DMS53 treated with DMSO at 0.1 percent for 48 hours (cell line): ENCODE results near the gene CT47C1.

ENCODE experiments used
- DNase-seq: peaks from one replicate; lab custom pipeline; 2025; ENCODE audit not compliant: unreplicated experiment; lab: John Stamatoyannopoulos, UW

CT47C1 gene

GRCh38 chrX:119073200-119073905 lies 560 bp downstream of the CT47C1 start:
- DNase-seq, result no peak

- no peak for DNase-seq
Measured at GRCh38 chrX:119073911-119074310, 1.1 kb downstream of the CT47C1 start.

GRCh38 chrX:119075270-119076025 lies 2.7 kb downstream of the CT47C1 start:
- no peak for DNase-seq

- no peak for DNase-seq
Measured at GRCh38 chrX:119082278-119082677, 9.5 kb downstream of the CT47C1 start.

DNA sequence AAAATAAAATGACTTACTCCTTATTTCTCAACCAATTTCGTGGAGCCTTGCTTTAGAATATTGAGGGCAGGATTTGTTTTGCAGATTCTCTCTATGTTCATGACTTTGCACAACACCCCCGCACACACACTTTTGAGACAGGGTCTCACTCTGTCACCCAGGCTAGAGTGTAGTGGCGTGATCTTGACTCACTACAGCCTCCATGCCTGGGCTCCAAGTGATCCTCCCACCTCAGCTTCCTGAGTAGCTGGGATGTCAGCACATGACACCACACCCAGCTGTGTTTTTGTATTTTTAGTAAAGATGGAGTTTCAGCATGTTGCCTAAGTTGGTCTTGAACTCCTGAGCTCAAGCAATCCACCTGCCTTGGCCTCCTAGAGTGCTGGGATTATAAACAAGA lies 12.0 kb downstream of the CT47C1 start:
- DNase-seq, result no peak

DNA sequence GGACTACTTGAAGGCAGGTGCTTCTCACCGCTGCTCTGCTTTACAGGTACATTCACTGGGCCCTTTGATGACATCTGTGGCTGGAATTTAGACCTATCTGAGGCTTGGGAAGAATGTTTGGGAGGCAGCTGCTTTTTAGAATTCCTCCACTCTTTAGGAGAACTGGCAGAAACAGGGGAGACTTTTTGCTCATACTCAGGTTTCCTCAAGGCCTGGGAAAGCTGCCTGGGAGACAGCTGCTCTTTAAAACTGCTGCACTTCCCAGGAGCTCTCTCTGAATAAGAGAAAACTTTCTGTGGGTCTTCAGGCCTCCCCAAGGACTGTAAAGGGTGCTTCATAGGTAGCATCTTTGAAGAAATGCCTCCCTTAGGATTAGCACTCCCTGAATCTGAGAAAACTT lies 14.3 kb downstream of the CT47C1 start:
- DNase-seq, result no peak

DNA sequence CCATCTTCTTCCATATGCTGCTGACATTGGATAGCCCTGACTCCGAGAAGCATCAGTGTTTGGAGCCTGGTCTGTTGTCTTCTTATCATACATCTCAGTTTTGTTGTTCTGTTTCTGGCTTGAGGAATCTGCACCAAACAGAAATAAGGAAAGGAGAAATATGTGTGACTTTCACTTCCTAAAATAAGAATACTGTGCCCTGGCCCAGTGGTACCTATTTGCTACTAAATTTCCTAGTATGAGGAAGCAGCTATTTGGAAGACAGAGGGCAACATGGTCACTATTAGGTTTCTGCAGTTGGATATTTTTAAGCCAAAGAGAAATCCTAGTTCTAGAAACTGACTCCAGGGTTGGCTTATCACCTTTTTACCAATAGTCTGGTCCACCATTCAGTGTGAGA lies 16.8 kb downstream of the CT47C1 start:
- DNase-seq, result no peak

- no peak for DNase-seq
Measured at GRCh38 chrX:119090627-119091026, 17.8 kb downstream of the CT47C1 start.

GRCh38 chrX:119093991-119094735 lies 21.4 kb downstream of the CT47C1 start:
- DNase-seq, result peak; percentile 72

DNA sequence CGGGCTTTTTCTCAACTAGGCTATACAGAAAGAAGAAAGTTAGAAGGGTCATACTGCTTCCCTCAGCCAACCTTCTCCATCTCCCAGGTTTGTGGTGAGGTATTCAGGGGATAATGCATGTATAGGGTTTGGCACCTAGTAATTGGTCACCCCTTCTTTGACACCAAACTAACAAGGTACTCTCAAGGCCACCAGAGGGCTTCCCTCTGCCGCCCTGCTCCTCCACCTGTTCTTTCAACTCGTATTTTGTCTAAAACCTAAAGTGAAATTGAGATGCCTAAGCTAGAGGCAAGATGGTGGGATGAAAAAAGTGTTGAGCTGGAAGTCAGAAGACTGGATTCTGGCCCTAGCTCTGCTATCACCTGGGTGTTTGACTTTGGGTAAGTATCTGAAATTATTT lies 22.0 kb downstream of the CT47C1 start:
- DNase-seq, result no peak

- DNase-seq, result no peak
Measured at GRCh38 chrX:119095936-119096335, 23.1 kb downstream of the CT47C1 start.

GRCh38 chrX:119101168-119101567 lies 28.4 kb downstream of the CT47C1 start:
- no peak for DNase-seq

DNA sequence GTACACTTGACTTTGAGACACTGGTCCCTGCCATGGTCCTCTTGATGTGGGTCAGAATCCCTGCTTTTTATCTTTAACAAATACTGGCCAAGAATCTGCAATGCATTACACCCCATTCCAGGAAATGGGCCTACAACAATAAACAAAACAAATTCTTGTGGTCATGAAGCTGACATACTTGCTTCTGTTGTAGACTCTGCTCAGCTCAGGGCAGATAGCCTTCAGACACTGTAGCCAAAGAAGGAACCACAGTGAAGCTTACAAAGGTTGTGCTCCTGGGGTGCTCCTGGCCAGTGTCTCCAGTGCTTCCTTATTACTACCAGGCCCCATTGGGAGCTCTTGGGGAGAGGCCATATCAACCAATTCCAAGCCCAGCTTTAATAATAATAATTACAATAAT lies 33.0 kb downstream of the CT47C1 start:
- no peak for DNase-seq

GRCh38 chrX:119107206-119107605 lies 34.4 kb downstream of the CT47C1 start:
- DNase-seq, result no peak

DNA sequence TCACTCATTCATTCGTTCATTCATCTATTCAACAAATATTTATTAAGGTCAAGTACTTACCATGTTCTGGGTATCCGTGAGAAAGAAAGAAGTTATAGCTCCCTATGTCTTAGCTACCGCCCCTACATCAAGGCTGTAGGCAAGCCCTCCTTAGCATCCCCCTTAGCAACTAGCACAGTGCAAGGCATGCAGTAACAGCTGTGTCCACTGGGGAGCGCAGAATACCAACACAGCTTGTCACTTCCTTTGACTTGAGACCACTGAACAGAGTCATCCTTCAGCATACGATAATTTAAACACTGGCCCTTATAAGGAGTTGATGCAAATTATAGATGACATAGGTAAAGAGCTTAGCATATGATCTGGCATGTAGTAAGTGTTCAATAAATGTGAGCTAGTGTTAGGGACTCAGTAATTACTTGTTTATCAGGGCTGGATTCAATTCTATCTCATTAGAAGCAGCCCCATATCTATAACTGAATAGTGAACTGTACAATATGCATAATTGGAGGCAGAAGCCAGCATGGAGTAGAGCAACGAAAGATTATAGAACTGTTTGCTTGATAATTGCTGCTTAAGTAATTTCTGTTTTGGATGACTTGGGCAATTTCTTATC lies 46.1 kb downstream of the CT47C1 start:
- DNase-seq, result peak; percentile 30

- no peak for DNase-seq
Measured at GRCh38 chrX:119121341-119121740, 48.5 kb downstream of the CT47C1 start.
